ENCODE measurements around the gene CCDC178.

Gene CCDC178

DNA sequence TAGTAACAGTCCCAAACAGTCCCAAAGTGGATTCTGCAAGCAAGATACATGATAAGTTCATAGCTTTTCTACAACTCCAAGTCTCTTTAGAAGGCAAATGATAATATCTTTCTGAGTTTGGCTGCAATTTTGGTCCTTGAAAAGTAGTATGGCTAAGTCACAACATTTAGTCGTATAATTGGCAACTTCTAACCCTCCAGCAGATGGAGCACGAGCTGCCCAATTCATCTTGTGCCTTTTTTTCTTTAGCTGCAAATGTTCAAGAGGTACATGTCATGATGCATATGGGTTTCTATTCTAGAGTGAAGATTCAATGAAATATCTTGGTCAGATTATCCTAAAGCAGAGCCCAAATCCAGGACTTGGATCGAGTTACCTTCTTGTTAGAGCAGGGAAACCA, 540.7 kb downstream of the CCDC178 start:
- H3K4me3 ChIP-seq (ENCODE audit: low read depth, low read length): no peak overlapping the region
- DNase-seq (ENCODE audit: low read depth, low spot score): no peak
- ChIA-PET CTCF (interaction anchor here (0.7 to 0.9 kb wide), 2 partner anchors 8 to 31 kb away, joined by 3 to 4 read pairs; no protein-coding TSS in a partner anchor), POLR2A (no interaction called here)
- TF ChIP-seq, protein P1, sequence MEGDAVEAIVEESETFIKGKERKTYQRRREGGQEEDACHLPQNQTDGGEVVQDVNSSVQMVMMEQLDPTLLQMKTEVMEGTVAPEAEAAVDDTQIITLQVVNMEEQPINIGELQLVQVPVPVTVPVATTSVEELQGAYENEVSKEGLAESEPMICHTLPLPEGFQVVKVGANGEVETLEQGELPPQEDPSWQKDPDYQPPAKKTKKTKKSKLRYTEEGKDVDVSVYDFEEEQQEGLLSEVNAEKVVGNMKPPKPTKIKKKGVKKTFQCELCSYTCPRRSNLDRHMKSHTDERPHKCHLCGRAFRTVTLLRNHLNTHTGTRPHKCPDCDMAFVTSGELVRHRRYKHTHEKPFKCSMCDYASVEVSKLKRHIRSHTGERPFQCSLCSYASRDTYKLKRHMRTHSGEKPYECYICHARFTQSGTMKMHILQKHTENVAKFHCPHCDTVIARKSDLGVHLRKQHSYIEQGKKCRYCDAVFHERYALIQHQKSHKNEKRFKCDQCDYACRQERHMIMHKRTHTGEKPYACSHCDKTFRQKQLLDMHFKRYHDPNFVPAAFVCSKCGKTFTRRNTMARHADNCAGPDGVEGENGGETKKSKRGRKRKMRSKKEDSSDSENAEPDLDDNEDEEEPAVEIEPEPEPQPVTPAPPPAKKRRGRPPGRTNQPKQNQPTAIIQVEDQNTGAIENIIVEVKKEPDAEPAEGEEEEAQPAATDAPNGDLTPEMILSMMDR (IDR thresholded peaks at IDR 0.05; ENCODE audit: insufficient read depth, low read length, missing control alignments): no peak

DNA sequence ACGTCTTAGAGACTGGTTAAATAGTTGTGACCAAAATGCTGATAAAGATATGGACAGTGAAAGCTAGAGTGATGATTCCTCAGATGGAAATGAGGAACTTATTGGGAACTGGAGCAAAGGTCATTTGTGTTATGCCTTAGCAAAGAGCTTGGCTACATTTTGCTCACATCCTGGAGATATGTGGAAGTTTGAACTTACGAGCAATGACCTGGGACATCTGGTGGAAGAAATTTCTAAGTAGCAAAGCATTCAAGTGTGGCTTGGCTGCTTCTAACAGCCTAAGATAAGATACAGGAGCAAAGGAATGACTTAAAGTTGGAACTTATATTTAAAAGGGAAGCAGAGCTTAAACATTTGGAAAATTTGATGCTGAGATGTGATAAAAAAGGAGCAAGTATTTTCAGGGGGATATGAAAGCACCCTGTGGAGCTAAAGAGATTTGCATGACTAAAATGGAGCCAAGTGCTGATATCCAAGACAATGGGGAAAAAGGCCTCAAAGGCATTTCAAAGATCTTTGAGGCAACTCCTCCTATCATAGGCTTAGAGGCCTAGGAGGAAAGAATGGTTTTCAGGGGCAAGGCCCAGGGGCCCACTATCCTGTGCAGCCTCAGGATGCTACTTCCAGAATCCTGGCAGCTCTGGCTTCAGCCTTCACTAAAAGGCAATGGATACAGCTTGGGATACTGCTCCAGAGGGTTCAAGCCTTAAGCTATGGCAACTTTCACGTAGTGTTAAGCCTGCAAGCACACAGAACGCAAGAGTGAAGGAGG, 543.6 kb downstream of the CCDC178 start:
- POLR2A ChIA-PET: no interaction called here

DNA sequence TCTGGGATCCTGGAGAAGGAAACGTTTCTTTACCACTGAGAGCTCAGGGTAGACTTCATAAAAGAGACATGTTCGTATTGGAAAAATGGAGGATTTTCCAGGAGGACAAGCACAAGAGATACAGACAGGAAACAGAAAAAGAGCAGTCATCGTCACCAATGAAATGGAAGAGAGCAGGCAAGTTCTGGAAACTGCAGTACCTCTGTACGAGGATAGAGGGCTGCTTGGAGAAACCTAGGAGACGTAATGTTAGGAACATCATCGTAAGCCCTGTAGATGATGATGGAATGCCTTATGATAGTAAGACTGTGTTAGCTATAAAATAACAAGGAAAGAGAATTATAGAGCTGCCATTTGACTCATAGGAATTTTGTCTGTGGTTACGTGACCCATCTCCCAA, 546.6 kb downstream of the CCDC178 start:
- ChIA-PET POLR2A (no interaction called here), CTCF (no interaction called here)
- TF ChIP-seq, protein P1 (IDR thresholded peaks at IDR 0.05; ENCODE audit: insufficient read depth, low read length, missing control alignments): no peak
- H3K4me3 ChIP-seq (ENCODE audit: low read depth, low read length): no peak overlapping the region
- DNase-seq (ENCODE audit: low read depth, low spot score): no peak

More for the DNA sequence above, 543.6 kb downstream of the CCDC178 start:
- no peak for DNase-seq (ENCODE audit: low read depth, low spot score)
- no peak overlapping the region for H3K4me3 ChIP-seq (ENCODE audit: low read depth, low read length)
- TF ChIP-seq, protein P1 (IDR thresholded peaks at IDR 0.05; ENCODE audit: insufficient read depth, low read length, missing control alignments): no peak
- CTCF ChIA-PET: interaction anchor here (1.0 kb wide), 1 partner anchor 34 kb away, joined by 3 read pairs; no protein-coding TSS in a partner anchor

DNA sequence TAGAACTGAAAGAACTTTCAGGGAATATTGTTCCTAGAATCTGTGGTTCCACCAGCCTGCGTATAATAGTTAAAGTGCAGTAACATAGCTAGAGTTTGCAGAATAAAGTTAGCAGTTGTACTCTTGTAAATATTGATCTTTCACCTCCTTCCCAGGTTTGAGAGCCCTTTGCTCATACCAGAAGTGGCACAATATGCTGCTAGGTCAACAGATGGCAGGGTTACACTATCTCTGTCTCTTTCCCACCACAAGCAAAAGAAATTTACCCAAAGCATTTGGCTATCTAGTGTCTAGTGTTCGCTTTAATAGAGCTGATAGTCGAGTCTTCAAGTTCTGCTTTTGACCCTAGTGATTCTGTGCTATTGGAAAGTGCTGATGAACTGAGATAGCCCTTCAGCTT, 548.7 kb downstream of the CCDC178 start:
- H3K4me3 ChIP-seq (ENCODE audit: low read depth, low read length): no peak overlapping the region
- no peak for DNase-seq (ENCODE audit: low read depth, low spot score)
- ChIA-PET POLR2A (no interaction called here), CTCF (interaction anchor here (1.2 kb wide), 1 partner anchor 8 kb away, joined by 4 read pairs; no protein-coding TSS in a partner anchor)
- TF ChIP-seq, protein P1 (IDR thresholded peaks at IDR 0.05; ENCODE audit: insufficient read depth, low read length, missing control alignments): no peak

- TF ChIP-seq, protein P1 (IDR thresholded peaks at IDR 0.05; ENCODE audit: insufficient read depth, low read length, missing control alignments): no peak
- CTCF ChIA-PET: interaction anchor here (1.2 kb wide), 1 partner anchor 8 kb away, joined by 4 read pairs; no protein-coding TSS in a partner anchor
- no peak for DNase-seq (ENCODE audit: low read depth, low spot score)
- POLR2A ChIA-PET: no interaction called here
- H3K4me3 ChIP-seq (ENCODE audit: low read depth, low read length): no peak overlapping the region
These were observed 549.4 kb downstream of the CCDC178 start for GRCh38 chr18:32891130-32891529.

DNA sequence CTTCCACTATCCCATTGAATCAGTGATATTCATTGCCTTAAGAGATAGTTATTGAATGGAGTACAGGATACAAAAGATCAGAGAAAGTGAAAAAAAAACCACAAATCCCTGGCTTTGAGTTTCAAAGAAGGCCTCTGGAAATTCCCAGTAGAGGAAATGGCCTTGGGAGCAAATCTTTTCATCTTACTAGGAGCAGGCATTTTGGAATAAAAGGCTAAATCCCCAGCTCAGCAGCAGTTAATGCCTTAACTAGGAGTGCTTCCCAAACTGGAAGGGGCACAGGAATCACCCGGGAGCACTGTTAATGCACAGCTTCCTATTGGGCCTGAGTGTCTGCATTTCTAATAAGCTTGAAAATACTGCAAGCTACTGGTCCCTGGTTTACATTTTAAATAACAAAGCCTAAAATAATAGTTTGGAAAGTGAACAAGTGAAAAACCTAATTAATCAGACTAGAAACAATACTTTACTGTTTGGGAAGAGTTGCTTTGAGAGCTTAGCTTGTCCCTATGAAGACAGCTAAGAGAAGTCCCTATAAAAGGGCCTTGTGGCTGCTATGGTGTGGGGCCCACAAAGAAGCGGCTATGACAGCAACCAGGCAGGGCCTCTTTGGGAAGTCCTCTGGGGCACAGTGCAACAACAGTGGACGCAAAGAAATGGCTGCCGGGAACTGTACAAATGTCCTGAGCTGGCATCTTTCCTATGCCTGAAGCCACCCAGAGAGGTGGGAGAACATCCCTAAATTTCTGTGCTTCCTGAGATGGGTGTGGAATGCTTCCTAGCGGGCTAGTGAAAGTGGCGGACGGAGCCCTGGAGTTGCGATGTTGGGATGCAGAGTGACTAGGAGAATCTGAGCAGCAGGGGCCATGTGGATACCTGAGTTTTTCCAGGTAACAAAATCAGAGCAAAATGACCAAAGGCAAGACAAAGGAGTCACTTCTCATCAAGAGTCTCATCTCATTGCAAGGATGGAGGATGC, 550.6 kb downstream of the CCDC178 start:
- TF ChIP-seq, protein P1 (IDR thresholded peaks at IDR 0.05; ENCODE audit: insufficient read depth, low read length, missing control alignments): no peak
- POLR2A ChIA-PET: no interaction called here
- CTCF ChIA-PET: no interaction called here
- no peak for DNase-seq (ENCODE audit: low read depth, low spot score)
- H3K4me3 ChIP-seq (ENCODE audit: low read depth, low read length): no peak overlapping the region

Measured in AG04449 (cell line).